Stimulated activated CD8-positive, alpha-beta memory T cell treated with anti-CD3 and anti-CD28 coated beads, Interleukin-7, amount 100 ng/mL, for 24 hours (primary cell): ENCODE measurements around the gene LRRC7.

Experiments used
- DNase-seq: peaks from one replicate; pipeline ENCODE4 v3.0.0-alpha.2; 2020; ENCODE audit warnings: low read depth

Gene LRRC7

GRCh38 chr1:69976896-69977295 is 409.2 kb downstream of the LRRC7 start:
- DNase-seq: no peak

DNA sequence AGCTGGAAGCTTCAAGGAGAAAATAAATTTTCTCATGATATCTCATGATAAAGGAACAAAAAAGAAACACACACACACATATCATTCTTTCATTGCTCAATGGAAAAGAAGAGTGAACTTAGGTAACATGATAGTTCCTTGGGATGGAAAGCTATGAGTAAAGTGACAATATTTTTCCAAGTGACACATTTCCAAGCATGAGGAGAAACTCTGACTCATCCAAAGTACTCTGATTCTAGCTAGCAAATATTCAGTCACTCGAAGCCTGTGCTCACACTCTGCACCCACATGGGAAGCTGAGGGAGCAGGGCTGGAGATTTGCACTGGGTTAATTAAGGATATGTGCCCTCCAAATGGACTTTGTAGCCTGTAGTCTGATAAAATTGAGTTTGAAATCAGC is 415.3 kb downstream of the LRRC7 start:
- DNase-seq: no peak

DNA sequence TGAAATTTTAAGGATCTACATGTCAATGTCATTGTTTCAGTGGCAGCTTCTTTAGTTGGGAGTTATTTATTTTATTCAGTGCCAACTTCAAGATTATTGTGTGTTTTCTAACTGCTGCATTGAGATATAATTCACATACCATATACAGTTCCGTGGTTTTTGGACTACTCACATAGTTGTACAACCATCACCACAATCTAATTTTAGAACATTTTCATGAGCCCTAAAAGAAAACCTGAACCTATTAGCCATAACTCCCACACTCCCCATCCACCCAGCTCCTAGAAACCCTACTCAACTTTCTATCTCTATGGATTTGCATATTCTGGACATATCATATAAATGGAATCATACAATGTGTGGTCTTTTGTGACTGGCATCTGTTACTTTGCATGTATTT is 417.7 kb downstream of the LRRC7 start:
- DNase-seq: no peak

GRCh38 chr1:69985901-69986439 is 418.2 kb downstream of the LRRC7 start:
- no peak for DNase-seq

DNA sequence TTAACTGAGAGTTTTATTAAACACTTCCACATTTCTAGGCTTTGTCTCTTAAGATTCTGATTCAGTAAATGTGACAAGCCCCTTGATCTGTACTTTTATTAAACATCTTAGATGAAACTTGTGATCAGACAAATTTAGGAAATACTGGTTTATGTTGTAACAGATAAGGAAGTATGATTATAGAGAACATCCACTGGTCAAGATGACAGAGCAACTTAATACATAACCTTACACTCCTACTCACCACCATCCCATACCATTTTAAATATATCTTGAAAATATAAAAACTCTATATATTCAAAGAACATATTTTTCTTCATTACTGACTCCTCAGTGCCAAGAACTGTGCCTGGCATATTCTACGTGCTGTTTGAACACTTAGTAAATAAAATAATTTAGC is 420.2 kb downstream of the LRRC7 start:
- DNase-seq: no peak

DNA sequence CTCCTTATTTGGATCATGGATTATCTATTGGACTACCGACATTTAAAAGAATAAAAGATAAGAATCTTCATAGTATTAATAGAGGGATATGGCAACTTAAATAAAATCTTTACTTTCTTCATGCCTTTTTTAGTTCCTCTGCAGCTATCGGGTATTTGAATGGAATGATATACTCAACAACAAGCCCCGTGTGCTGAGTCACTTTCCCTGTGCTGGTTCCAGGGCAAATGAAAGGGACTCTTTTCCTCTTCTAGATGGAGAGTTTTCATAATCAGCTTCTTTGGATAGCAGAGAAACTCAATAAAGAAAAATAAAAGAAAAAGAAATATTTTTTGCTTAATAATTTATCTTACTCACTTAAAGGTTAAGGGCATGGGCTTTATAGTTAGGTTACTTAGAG is 423.9 kb downstream of the LRRC7 start:
- DNase-seq: no peak

GRCh38 chr1:69992594-69992993 is 424.9 kb downstream of the LRRC7 start:
- DNase-seq: no peak

DNA sequence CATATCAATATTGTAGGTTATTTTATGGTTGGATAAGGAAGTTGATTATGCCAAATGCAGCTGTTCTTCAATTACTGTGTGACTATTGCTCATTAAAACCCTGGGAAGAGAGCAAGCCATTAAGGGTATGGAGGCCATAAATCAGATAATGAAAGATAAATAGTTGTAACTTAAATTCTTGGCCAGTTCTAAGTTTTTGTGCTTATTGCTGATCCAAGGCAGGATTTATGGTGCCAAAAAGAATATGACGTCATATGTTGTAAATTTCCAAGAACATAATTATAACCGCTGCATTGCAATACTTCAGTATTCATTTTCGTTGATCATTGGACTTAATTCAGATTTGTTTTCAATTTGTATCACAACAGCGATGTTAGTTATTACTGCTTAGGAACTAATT is 426.1 kb downstream of the LRRC7 start:
- DNase-seq: no peak

GRCh38 chr1:69994241-69994640 is 426.5 kb downstream of the LRRC7 start:
- DNase-seq: no peak

GRCh38 chr1:69998847-69999246 is 431.1 kb downstream of the LRRC7 start:
- no peak for DNase-seq

- no peak for DNase-seq
These were observed 435.6 kb downstream of the LRRC7 start for GRCh38 chr1:70003211-70003908.

- DNase-seq: no peak
These were observed 437.8 kb downstream of the LRRC7 start for GRCh38 chr1:70005386-70006034.

DNA sequence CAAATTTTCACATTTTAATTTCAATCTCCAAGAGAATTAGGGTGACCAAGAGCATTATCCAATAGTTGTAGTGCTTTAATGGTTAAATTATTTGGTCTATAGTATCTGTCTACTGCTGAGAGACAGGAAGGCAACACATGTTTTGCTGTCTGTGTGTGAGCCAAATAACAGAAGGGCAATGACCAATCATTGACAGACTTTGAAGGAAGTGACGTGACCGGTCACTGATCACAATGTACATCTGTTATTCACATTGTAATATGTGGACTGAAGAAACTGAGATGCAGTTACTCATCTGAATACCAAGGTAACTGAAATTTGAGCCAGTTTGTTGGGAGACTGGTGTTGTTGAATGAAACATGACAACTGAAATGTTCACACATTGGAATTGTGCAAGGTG is 440.9 kb downstream of the LRRC7 start:
- no peak for DNase-seq

GRCh38 chr1:70017770-70018169 is 450.0 kb downstream of the LRRC7 start:
- DNase-seq: no peak

DNA sequence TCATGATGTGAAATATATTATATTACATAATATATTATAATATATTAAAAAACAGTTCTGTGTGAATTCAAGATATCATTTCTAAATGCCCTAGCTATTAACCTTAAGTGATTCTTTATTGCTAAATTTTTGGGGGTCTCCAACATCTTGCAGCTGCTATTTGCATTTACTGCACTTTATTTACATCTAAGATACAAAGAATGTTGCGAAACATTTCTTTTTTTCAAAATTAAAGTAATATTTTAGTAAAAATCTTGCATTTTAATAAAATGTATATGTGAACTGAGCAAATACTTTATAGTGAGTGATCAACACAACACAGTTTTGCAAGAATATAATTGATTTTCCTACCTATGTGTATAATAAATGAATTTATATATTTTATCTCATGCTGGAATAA is 456.6 kb downstream of the LRRC7 start:
- DNase-seq: no peak

DNA sequence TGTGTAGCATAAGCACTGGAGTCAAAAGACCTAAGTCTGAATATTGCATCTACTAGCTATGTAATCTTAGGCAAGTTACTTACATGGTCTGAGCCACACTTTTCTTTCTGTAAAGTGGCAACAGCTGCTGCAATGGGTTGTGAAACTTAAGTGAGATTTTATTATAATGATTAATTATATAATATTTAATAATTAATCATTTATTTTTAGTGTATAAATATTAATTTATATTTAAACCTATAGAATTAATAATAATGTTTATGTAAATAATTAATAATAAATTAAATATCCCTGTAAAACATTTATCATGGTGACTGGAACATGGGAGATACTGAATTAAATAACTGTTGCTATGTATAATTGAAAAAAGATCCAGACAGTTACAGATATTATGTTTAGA is 457.3 kb downstream of the LRRC7 start:
- DNase-seq: no peak

DNA sequence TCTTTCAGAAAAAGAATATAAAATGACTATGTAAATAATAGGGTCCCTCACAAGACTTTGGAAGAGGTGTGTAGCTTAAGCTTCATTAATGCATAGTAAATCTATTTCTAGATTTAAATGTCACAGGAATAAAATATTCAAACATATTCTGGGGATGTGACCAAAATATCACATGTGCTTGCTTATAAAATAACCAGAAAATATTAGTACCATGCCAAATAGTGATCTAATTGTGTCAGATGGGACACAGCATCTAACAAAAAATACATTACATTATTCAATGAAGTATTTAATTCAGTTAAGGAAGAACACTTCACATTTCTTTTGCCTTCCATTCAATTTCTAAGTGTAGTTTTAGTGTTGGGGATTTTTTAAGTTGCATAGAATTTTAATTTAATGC is 458.1 kb downstream of the LRRC7 start:
- no peak for DNase-seq

DNA sequence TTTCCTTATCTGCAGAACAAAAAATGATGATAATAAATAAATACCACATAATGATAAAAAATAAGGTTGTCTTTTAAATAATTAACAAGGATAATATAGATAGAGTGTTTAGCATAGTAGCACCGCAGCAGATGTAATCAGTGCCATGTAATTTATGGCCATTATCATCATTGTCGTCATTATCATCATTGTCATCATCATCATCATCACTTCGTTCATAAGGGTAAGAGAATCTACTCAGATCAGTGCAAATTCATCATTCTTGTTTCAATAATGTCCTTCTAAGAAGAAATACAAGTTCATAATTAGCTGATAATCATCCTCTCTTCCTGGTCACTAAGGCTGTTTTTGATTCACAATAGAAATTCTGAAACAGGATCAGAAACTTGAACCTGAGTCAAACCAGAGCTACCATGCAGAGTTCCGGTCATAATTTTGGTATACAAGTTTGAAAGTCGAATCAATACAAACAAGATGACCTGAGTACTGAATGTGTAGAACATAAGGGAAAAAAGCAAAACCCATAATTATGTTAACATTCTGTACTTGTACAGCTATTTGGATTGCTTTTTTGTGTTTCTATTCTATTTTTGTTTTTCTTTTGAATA is 465.6 kb downstream of the LRRC7 start:
- DNase-seq: no peak

- no peak for DNase-seq
These were observed 466.2 kb downstream of the LRRC7 start for GRCh38 chr1:70033936-70034335.

- DNase-seq: no peak
These were observed 466.7 kb downstream of the LRRC7 start for GRCh38 chr1:70034403-70034802.

GRCh38 chr1:70038025-70038424 is 470.3 kb downstream of the LRRC7 start:
- DNase-seq: no peak

DNA sequence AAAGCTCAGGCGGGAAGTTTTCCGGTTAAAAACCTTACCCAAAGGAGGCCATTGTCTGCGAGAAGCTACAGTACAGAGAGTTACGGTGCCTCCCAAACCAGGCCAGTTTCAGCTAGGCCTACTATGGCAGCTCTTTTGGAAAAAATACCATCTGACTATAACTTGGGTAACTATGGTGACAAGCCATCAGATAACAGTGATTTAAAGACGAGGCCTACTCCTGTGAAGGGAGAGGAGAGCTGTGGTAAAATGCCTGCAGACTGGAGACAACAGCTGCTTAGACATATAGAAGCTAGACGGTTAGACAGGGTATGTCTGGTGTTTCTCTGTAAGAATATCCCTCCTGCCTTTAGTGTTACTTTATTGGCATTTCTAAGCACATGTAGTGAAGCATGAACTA is 471.8 kb downstream of the LRRC7 start:
- DNase-seq: no peak

GRCh38 chr1:70041317-70042045 is 473.8 kb downstream of the LRRC7 start:
- no peak for DNase-seq
